Neural cell (in vitro differentiated cells): ENCODE measurements around the gene ARHGAP24. TPM values are rescaled to one million over a fixed set of nuclear protein-coding genes. Genes with fewer than 3 reads are reported as not detected.
A peak's percentile ranks its signal among the peaks of the same experiment; 100 is the strongest.

ENCODE experiments used
- H2AFZ ChIP-seq: fragments of 200-600, 300-800 bp; sonication (generic), shearing (Covaris generic); 2 replicates; pipeline ENCODE4 v1.6.0; 2014; ENCODE audit warnings: low read depth, mild to moderate bottlenecking, antibody characterized with exemption, low read length, moderate library complexity
- H3F3A ChIP-seq: fragments of 200-600 bp; shearing (Covaris generic); 2 replicates; pipeline ENCODE4 v1.6.1; 2016; ENCODE audit warnings: mild to moderate bottlenecking, moderate library complexity, mixed read lengths, antibody characterized with exemption, low read length; ENCODE audit not compliant: insufficient read depth, poor library complexity, severe bottlenecking
- H3K27ac ChIP-seq: fragments of 200-600, 300-800 bp; sonication (generic), shearing (Covaris generic); 2 replicates; pipeline ENCODE4 v1.5.1; 2014; ENCODE audit warnings: mild to moderate bottlenecking, low read length, moderate library complexity
- H3K27me3 ChIP-seq: fragments of 300-800, 200-600 bp; sonication (generic), shearing (Covaris generic); 2 replicates; pipeline ENCODE4 v1.6.0; 2014; ENCODE audit warnings: mild to moderate bottlenecking, low read depth, low read length, moderate library complexity; ENCODE audit not compliant: insufficient read depth
- H3K36me3 ChIP-seq: fragments of 300-800, 200-600 bp; sonication (generic), shearing (Covaris generic); 2 replicates; pipeline ENCODE4 v1.5.1; 2014; ENCODE audit warnings: mild to moderate bottlenecking, antibody characterized with exemption, low read length, moderate library complexity; ENCODE audit not compliant: insufficient read depth
- H3K4me2 ChIP-seq: fragments of 300-800, 200-600 bp; sonication (generic), shearing (Covaris generic); 2 replicates; pipeline ENCODE4 v1.6.0; 2014; ENCODE audit warnings: mild to moderate bottlenecking, low read length
- H3K4me3 ChIP-seq: fragments of 300-800, 200-600 bp; sonication (generic), shearing (Covaris generic); 2 replicates; pipeline ENCODE4 v1.5.1; 2014; ENCODE audit warnings: mild to moderate bottlenecking, low read length, moderate library complexity
- H3K79me2 ChIP-seq: fragments of 200-600 bp; shearing (Covaris generic); replicated peaks from 2 replicates; pipeline ENCODE4 v1.6.0; 2014; ENCODE audit warnings: mild to moderate bottlenecking, low read length, moderate library complexity; ENCODE audit not compliant: insufficient read depth
- H3K9ac ChIP-seq: fragments of 300-800, 200-600 bp; sonication (generic), shearing (Covaris generic); 2 replicates; pipeline ENCODE4 v1.6.1; 2016; ENCODE audit warnings: mild to moderate bottlenecking, low read length, mixed read lengths
- H3K9me2 ChIP-seq: fragments of 200-600 bp; shearing (Covaris generic); 2 replicates; pipeline ENCODE4 v1.6.1; 2016; ENCODE audit warnings: mild to moderate bottlenecking, low read length, mixed read lengths; ENCODE audit not compliant: insufficient read depth
- H3K9me3 ChIP-seq: fragments of 200-600, 300-800 bp; sonication (generic), shearing (Covaris generic); 2 replicates; pipeline ENCODE4 v1.6.1; 2016; ENCODE audit warnings: mild to moderate bottlenecking, mixed run types, low read length, moderate library complexity, mixed read lengths
- H4K20me1 ChIP-seq: fragments of 200-600 bp; shearing (Covaris generic); 2 replicates; pipeline ENCODE4 v1.6.1; 2016; ENCODE audit warnings: mild to moderate bottlenecking, mixed run types; ENCODE audit not compliant: insufficient read depth
- CTCF ChIP-seq: fragments of 450-650 bp; IDR thresholded peaks from 2 replicates; pipeline ENCODE4 v1.5.1; 2014; ENCODE audit warnings: antibody characterized with exemption, mild to moderate bottlenecking, moderate library complexity; ENCODE audit not compliant: poor library complexity, severe bottlenecking
- EP300 ChIP-seq: fragments of 450-650 bp; conservative IDR thresholded peaks from 2 replicates; pipeline ENCODE4 v1.6.1; 2014; ENCODE audit warnings: antibody characterized with exemption, mild to moderate bottlenecking, moderate library complexity; ENCODE audit not compliant: poor library complexity, severe bottlenecking
- EZH2 ChIP-seq: fragments of 200-600, 300-800 bp; shearing (Covaris generic), sonication (generic); IDR thresholded peaks from 2 replicates; pipeline ENCODE4 v1.6.1; 2014; ENCODE audit warnings: antibody characterized with exemption, low read length, borderline replicate concordance, mild to moderate bottlenecking; ENCODE audit not compliant: insufficient read depth, poor library complexity, severe bottlenecking
- MXI1 ChIP-seq: fragments of 450-650 bp; conservative IDR thresholded peaks from 2 replicates; pipeline ENCODE4 v1.6.1; 2014; ENCODE audit warnings: antibody characterized with exemption, mild to moderate bottlenecking; ENCODE audit not compliant: poor library complexity, severe bottlenecking
- POLR2AphosphoS5 ChIP-seq: IDR thresholded peaks from 2 replicates; pipeline ENCODE4 v1.6.1; 2012
- RAD21 ChIP-seq: fragments of 450-650 bp; conservative IDR thresholded peaks from 2 replicates; pipeline ENCODE4 v1.6.1; 2014; ENCODE audit warnings: antibody characterized with exemption, mild to moderate bottlenecking, moderate library complexity
- REST ChIP-seq: IDR thresholded peaks from 2 replicates; pipeline ENCODE4 v1.6.1; 2012; ENCODE audit warnings: borderline replicate concordance
- SMC3 ChIP-seq: fragments of 450-650 bp; conservative IDR thresholded peaks from 2 replicates; pipeline ENCODE4 v1.6.1; 2014; ENCODE audit warnings: antibody characterized with exemption, mild to moderate bottlenecking, moderate library complexity; ENCODE audit not compliant: poor library complexity
- TAF1 ChIP-seq: IDR thresholded peaks from 2 replicates; pipeline ENCODE4 v1.6.1; 2012; ENCODE audit warnings: low read depth
- polyA plus RNA-seq: library from polyadenylated mRNA; depleted of rRNA; stranded (reverse); fragments of >200 nt; gene quantifications from 2 replicates; pipeline ENCODE4 v1.2.3, GENCODE V29; 2014

The ARHGAP24 gene
- polyA plus RNA-seq, 1 donor from 2014 or later, result 2.9 TPM

GRCh38 chr4:85824166-85824945 is 349.4 kb downstream of the ARHGAP24 start:
- H3K4me2 ChIP-seq, result no peak overlapping the region
- no peaks in the 10 kb centered on the region for H3F3A ChIP-seq
- H3K27me3 ChIP-seq, result no peaks in the 10 kb centered on the region
- no peak overlapping the region for H3K27ac ChIP-seq
- no peak for TF ChIP-seq EP300
- no peak for TF ChIP-seq RAD21
- TF ChIP-seq POLR2AphosphoS5, result no peak
- no peak for TF ChIP-seq SMC3
- TF ChIP-seq REST, result no peak
- no peak for TF ChIP-seq MXI1
- no peak for TF ChIP-seq TAF1
- TF ChIP-seq CTCF, result no peak
- no peak for TF ChIP-seq EZH2
- no peak overlapping the region for H3K4me3 ChIP-seq
- H2AFZ ChIP-seq, result no peak overlapping the region
- H3K36me3 ChIP-seq, result no peaks in the 10 kb centered on the region
- no peaks in the 10 kb centered on the region for H3K9me3 ChIP-seq
- no peaks in the 10 kb centered on the region for H3K79me2 ChIP-seq
- no peak overlapping the region for H3K9ac ChIP-seq
- no peaks in the 10 kb centered on the region for H3K9me2 ChIP-seq
- no peaks in the 10 kb centered on the region for H4K20me1 ChIP-seq

DNA sequence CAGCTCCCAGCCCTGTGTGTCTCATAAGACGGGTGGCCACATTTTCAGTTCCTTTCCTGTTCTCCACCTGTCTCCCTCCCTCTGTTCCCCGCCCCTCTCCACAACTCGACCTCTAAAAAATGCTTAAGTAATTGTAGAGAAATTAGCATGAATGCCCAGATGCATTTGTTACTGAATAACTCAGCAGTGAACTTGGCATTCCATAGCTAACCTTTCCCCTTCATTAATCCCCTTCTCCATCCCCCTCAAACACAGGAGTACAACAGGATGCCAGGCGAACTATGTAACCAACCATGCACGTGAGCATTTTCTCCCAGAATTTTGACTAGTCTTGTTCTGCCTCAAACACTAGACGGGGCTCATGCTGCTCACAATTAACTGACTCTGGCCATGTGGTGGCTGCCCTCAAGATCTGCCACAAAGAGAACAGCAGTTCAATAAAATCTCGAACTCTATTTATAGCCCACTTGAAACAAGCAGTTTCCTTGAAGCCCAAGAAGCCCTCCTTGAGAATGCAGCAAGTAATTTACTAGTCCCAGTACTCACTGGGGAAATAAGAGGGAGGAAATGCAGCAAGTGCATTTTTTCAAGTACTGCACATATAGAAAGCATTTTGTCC is 351.2 kb downstream of the ARHGAP24 start:
- H4K20me1 ChIP-seq, result no peaks in the 10 kb centered on the region
- no peaks in the 10 kb centered on the region for H3K9me2 ChIP-seq
- no peaks in the 10 kb centered on the region for H3K79me2 ChIP-seq
- H2AFZ ChIP-seq, result no peak overlapping the region
- H3K27ac ChIP-seq, result no peak overlapping the region
- no peaks in the 10 kb centered on the region for H3K36me3 ChIP-seq
- no peaks in the 10 kb centered on the region for H3K9me3 ChIP-seq
- H3K4me2 ChIP-seq, result peak overlapping the region; percentile 5
- no peaks in the 10 kb centered on the region for H3F3A ChIP-seq
- no peak overlapping the region for H3K9ac ChIP-seq
- TF ChIP-seq POLR2AphosphoS5 (peak; percentile 13), TAF1 (no peak), CTCF (peak; percentile 25), EZH2 (no peak), MXI1 (no peak), SMC3 (no peak), REST (no peak)
- H3K4me3 ChIP-seq, result no peak overlapping the region
- no peaks in the 10 kb centered on the region for H3K27me3 ChIP-seq
